ENCODE data around the gene TSPAN31.

GRCh38 chr12:57717131-57717530 is 27.7 kb upstream of the TSPAN31 start:
- TF ChIP-seq CTCF (IDR thresholded peaks at IDR 0.05), result no peak
- no peak for TF ChIP-seq EZH2 (IDR thresholded peaks at IDR 0.05)
- TF ChIP-seq EZH2phosphoT487 (IDR thresholded peaks at IDR 0.05), result no peak

All from neural progenitor cell (in vitro differentiated cells).